ENCODE data around the gene DLD. TPM values are rescaled to one million over a fixed set of nuclear protein-coding genes. Genes with fewer than 3 reads are reported as not detected.

Gene DLD
- total RNA-seq, 1 donor from 2014 or later = 342 TPM

- no peak for DNase-seq
- no peak overlapping the region for H3K27ac ChIP-seq (replicated peaks)
- H3K36me3 ChIP-seq = no peaks in the 10 kb centered on the region
- H3K4me1 ChIP-seq = no peaks in the 10 kb centered on the region
- intact Hi-C loops (cut with micrococcal nuclease) = no loop called here
- H3K9me3 ChIP-seq (replicated peaks) = no peaks in the 10 kb centered on the region
- TF ChIP-seq, protein P1, sequence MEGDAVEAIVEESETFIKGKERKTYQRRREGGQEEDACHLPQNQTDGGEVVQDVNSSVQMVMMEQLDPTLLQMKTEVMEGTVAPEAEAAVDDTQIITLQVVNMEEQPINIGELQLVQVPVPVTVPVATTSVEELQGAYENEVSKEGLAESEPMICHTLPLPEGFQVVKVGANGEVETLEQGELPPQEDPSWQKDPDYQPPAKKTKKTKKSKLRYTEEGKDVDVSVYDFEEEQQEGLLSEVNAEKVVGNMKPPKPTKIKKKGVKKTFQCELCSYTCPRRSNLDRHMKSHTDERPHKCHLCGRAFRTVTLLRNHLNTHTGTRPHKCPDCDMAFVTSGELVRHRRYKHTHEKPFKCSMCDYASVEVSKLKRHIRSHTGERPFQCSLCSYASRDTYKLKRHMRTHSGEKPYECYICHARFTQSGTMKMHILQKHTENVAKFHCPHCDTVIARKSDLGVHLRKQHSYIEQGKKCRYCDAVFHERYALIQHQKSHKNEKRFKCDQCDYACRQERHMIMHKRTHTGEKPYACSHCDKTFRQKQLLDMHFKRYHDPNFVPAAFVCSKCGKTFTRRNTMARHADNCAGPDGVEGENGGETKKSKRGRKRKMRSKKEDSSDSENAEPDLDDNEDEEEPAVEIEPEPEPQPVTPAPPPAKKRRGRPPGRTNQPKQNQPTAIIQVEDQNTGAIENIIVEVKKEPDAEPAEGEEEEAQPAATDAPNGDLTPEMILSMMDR (IDR thresholded peaks at IDR 0.05; ENCODE audit: borderline replicate concordance) = no peak
- peaks cover 4% of the 10 kb centered on the region for H3K27me3 ChIP-seq (ENCODE audit: low read depth)
- no peak overlapping the region for H3K4me3 ChIP-seq
Observed at GRCh38 chr7:107850216-107850615, 40.8 kb upstream of the DLD start.

DNA sequence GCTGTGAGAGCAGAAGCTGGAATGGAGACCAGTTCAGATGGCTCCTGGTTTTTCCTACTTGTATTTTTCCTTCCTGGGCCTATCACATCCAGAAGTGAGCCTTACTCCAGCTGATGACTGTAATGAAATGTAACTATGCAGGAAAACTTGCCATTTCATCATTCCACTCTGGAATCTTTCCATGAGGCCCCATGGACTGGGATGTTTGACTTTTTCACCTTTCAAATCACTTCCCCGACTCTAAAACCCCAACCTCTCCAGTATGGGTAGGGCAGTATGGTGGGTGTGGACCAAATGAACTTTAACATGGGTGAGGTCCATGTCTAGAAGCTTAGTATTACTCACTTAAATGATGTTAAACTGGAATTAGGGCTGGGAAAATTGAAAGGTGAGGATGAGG lies 40.3 kb upstream of the DLD start:
- intact Hi-C loops (cut with micrococcal nuclease) = no loop called here
- no peaks in the 10 kb centered on the region for H3K36me3 ChIP-seq
- H3K27ac ChIP-seq (replicated peaks) = no peak overlapping the region
- H3K4me1 ChIP-seq = no peaks in the 10 kb centered on the region
- TF ChIP-seq, protein P1 (IDR thresholded peaks at IDR 0.05; ENCODE audit: borderline replicate concordance) = no peak
- no peak overlapping the region for H3K4me3 ChIP-seq
- H3K27me3 ChIP-seq (ENCODE audit: low read depth) = peaks cover 4% of the 10 kb centered on the region
- H3K9me3 ChIP-seq (replicated peaks) = no peaks in the 10 kb centered on the region
- no peak for DNase-seq

DNA sequence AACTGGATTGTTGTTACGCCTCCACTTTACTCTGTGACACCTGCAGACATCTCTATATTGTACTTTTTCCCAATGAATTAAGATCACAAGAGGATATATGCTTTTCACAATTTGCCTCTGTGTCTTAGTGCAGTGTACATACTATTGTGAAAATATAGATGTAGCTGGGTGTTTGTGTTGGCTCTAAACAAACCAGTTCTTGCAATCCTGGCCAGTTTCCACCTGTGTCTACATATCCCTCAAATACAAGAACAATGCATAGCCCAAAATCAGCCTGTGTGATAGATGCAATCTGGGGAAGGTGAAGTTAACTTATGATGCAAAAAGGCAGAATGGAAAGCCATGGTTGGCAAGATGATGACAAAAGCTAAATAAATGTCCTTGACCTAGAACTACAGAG lies 36.5 kb upstream of the DLD start:
- no peak overlapping the region for H3K27ac ChIP-seq (replicated peaks)
- DNase-seq = no peak
- TF ChIP-seq, protein P1 (IDR thresholded peaks at IDR 0.05; ENCODE audit: borderline replicate concordance) = no peak
- H3K4me1 ChIP-seq = no peaks in the 10 kb centered on the region
- no peak overlapping the region for H3K4me3 ChIP-seq
- intact Hi-C loops (cut with micrococcal nuclease) = no loop called here
- peaks cover 4% of the 10 kb centered on the region for H3K27me3 ChIP-seq (ENCODE audit: low read depth)
- no peaks in the 10 kb centered on the region for H3K9me3 ChIP-seq (replicated peaks)
- H3K36me3 ChIP-seq = no peaks in the 10 kb centered on the region

- H3K27ac ChIP-seq (replicated peaks) = no peak overlapping the region
- no peaks in the 10 kb centered on the region for H3K36me3 ChIP-seq
- peaks cover 4% of the 10 kb centered on the region for H3K27me3 ChIP-seq (ENCODE audit: low read depth)
- intact Hi-C loops (cut with micrococcal nuclease) = no loop called here
- H3K4me3 ChIP-seq = no peak overlapping the region
- no peaks in the 10 kb centered on the region for H3K9me3 ChIP-seq (replicated peaks)
- TF ChIP-seq, protein P1 (IDR thresholded peaks at IDR 0.05; ENCODE audit: borderline replicate concordance) = no peak
- no peaks in the 10 kb centered on the region for H3K4me1 ChIP-seq
- DNase-seq = no peak
Observed at GRCh38 chr7:107854989-107855388, 36.0 kb upstream of the DLD start.

DNA sequence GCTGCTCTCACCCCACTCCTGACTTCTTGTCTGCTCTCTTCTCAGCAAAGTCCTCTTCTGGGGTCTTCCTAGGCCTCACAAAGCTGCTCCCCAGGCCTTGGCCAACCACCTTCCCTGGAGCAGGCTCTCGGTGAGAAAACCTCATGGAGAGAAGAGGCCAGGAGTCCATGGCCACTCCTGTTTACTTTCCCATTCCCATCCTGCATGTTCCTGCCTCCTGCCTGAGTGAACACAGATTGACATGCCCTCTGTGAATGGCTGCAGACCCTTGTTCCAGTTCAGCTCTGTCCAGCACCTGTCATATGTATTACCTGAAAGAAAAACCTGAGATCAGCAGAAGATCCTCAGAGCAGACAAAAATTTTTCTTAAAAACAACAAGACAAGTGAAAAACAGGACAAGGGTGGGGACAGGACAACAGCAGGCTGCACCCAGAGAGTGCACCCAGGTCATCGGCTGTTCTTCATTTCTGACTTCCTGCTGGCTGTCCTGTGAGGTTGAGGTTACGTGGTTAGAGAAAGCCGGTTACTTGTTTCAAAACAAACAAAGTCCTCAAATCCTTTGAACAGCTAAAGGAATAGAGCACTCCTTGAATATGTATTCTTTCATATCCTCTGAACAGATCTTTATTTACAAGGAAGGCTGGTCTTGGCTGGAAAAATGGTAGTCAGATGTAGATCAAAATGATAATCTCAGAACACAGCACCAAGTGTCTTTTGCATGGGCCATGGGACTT lies 34.0 kb upstream of the DLD start:
- no peak for DNase-seq
- Histone ChIP-seq H3K4me1 (no peaks in the 10 kb centered on the region), H3K27me3 (ENCODE audit: low read depth) (peaks cover 4% of the 10 kb centered on the region), H3K4me3 (no peak overlapping the region), H3K27ac (replicated peaks) (no peak overlapping the region), H3K36me3 (no peaks in the 10 kb centered on the region), H3K9me3 (replicated peaks) (no peaks in the 10 kb centered on the region)
- intact Hi-C loops (cut with micrococcal nuclease) = no loop called here
- TF ChIP-seq, protein P1 (IDR thresholded peaks at IDR 0.05; ENCODE audit: borderline replicate concordance) = no peak
